ENCODE measurements around the gene SLTM.
A peak's percentile ranks its signal among the peaks of the same experiment; 100 is the strongest.
"Not testable (repeated sequence)": the region's sequence is repeated elsewhere in the genome, so short reads cannot be mapped to it uniquely, and the experiment has no call there.

Gene SLTM

GRCh38 chr15:58933281-58934113, at the start of gene SLTM:
Gene SLTM, minus strand, starts transcription at chr15:58933679. Its CDS starts 114 bp downstream, at chr15:58933565.
- peak; percentile 92 for DNase-seq

GRCh38 chr15:58983261-58983660, 49.8 kb upstream of the SLTM start:
- DNase-seq: no peak

GRCh38 chr15:58981808-58982475, 48.5 kb upstream of the SLTM start:
- peak; percentile 48 for DNase-seq

GRCh38 chr15:58980351-58980939, 47.0 kb upstream of the SLTM start:
- DNase-seq: peak; percentile 63

- DNase-seq: no peak
Measured at GRCh38 chr15:58977887-58978286, 44.4 kb upstream of the SLTM start.

GRCh38 chr15:58967479-58967878, 34.0 kb upstream of the SLTM start:
- DNase-seq: no peak

GRCh38 chr15:58966698-58967097, 33.2 kb upstream of the SLTM start:
- DNase-seq: no peak

- no peak for DNase-seq
Measured at GRCh38 chr15:58962662-58963565, 29.4 kb upstream of the SLTM start.

- no peak for DNase-seq
Measured at GRCh38 chr15:58962136-58962535, 28.7 kb upstream of the SLTM start.

GRCh38 chr15:58958811-58959210, 25.3 kb upstream of the SLTM start:
- no peak for DNase-seq

GRCh38 chr15:58957101-58957973, 23.9 kb upstream of the SLTM start:
- DNase-seq: peak; percentile 81

GRCh38 chr15:58952751-58953150, 19.3 kb upstream of the SLTM start:
- no peak for DNase-seq

- DNase-seq: no peak
Measured at GRCh38 chr15:58951388-58952007, 18.0 kb upstream of the SLTM start.

GRCh38 chr15:58947179-58947578, 13.7 kb upstream of the SLTM start:
- DNase-seq: no peak

- not testable (repeated sequence) for DNase-seq
Measured at GRCh38 chr15:58934974-58935373, 1.5 kb upstream of the SLTM start.

- no peak for DNase-seq
Measured at GRCh38 chr15:58934521-58934920, 1.0 kb upstream of the SLTM start.

- DNase-seq: no peak
Measured at GRCh38 chr15:58934114-58934447, 602 bp upstream of the SLTM start.

- peak; percentile 40 for DNase-seq
Measured at GRCh38 chr15:58932710-58933280, 684 bp downstream of the SLTM start.

GRCh38 chr15:58931987-58932588, 1.4 kb downstream of the SLTM start:
- peak; percentile 76 for DNase-seq

- DNase-seq: no peak
Measured at GRCh38 chr15:58929891-58930416, 3.5 kb downstream of the SLTM start.
